H9 (cell line): ENCODE data around the gene ARL16. TPM values are rescaled to one million over a fixed set of nuclear protein-coding genes. Genes with fewer than 3 reads are reported as not detected.

ENCODE experiments used
- DNase-seq: peaks from one replicate; pipeline ENCODE4 v3.0.0-alpha.2; 2017
- H2AFZ ChIP-seq: one replicate; pipeline ENCODE4 v1.6.1; 2013; ENCODE audit warnings: mild to moderate bottlenecking, low read length, control low read depth, moderate library complexity
- H2AK5ac ChIP-seq: 2 replicates; pipeline ENCODE4 v1.6.1; 2013; ENCODE audit warnings: low read length, control low read depth, mixed read lengths; ENCODE audit not compliant: insufficient read length
- H2BK120ac ChIP-seq: one replicate; pipeline ENCODE4 v1.6.1; 2013; ENCODE audit warnings: low read depth, mild to moderate bottlenecking, low read length, control low read depth, inconsistent platforms; ENCODE audit not compliant: poor library complexity, severe bottlenecking
- H2BK12ac ChIP-seq: 2 replicates; pipeline ENCODE4 v1.6.1; 2013; ENCODE audit warnings: low read length, control low read depth, mixed read lengths, low read depth; ENCODE audit not compliant: insufficient read length
- H2BK15ac ChIP-seq: 2 replicates; pipeline ENCODE4 v1.6.1; 2013; ENCODE audit warnings: low read depth, low read length, control low read depth
- H2BK20ac ChIP-seq: one replicate; pipeline ENCODE4 v1.6.1; 2013; ENCODE audit warnings: low read depth, mild to moderate bottlenecking, low read length, control low read depth, inconsistent platforms; ENCODE audit not compliant: poor library complexity, severe bottlenecking
- H2BK5ac ChIP-seq: 2 replicates; pipeline ENCODE4 v1.6.1; 2013; ENCODE audit warnings: low read length, control low read depth, mixed read lengths; ENCODE audit not compliant: insufficient read length
- H3K14ac ChIP-seq: 2 replicates; pipeline ENCODE4 v1.6.1; 2013; ENCODE audit warnings: low read length, control low read depth; ENCODE audit not compliant: insufficient read depth
- H3K18ac ChIP-seq: 2 replicates; pipeline ENCODE4 v1.6.1; 2013; ENCODE audit warnings: low read depth, mild to moderate bottlenecking, mixed read lengths, low read length, control low read depth; ENCODE audit not compliant: insufficient read length
- H3K23ac ChIP-seq: 2 replicates; pipeline ENCODE4 v1.6.1; 2013; ENCODE audit warnings: low read length, control low read depth, mixed read lengths, low read depth; ENCODE audit not compliant: insufficient read length
- H3K23me2 ChIP-seq: 2 replicates; pipeline ENCODE4 v1.6.1; 2013; ENCODE audit warnings: low read depth, mild to moderate bottlenecking, mixed read lengths, low read length, control low read depth; ENCODE audit not compliant: insufficient read length, poor library complexity, severe bottlenecking
- H3K27ac ChIP-seq: 2 replicates; pipeline ENCODE4 v1.5.1; 2013; ENCODE audit warnings: low read length, control low read depth, mixed read lengths, low read depth; ENCODE audit not compliant: insufficient read length
- H3K27me3 ChIP-seq: 2 replicates; pipeline ENCODE4 v1.6.1; 2013; ENCODE audit warnings: low read length, control low read depth, inconsistent platforms; ENCODE audit not compliant: insufficient read depth
- H3K4ac ChIP-seq: 2 replicates; pipeline ENCODE4 v1.6.1; 2013; ENCODE audit warnings: low read depth, mild to moderate bottlenecking, control low read depth, inconsistent platforms, low read length, moderate library complexity
- H3K4me1 ChIP-seq: 2 replicates; pipeline ENCODE4 v1.6.1; 2013; ENCODE audit warnings: low read length, control low read depth, inconsistent platforms; ENCODE audit not compliant: insufficient read depth
- H3K4me2 ChIP-seq: 2 replicates; pipeline ENCODE4 v1.6.1; 2013; ENCODE audit warnings: low read length, control low read depth, mixed read lengths; ENCODE audit not compliant: insufficient read length, insufficient read depth
- H3K56ac ChIP-seq: 2 replicates; pipeline ENCODE4 v1.6.1; 2013; ENCODE audit warnings: low read depth, mild to moderate bottlenecking, mixed read lengths, low read length, control low read depth; ENCODE audit not compliant: insufficient read length
- H3K79me1 ChIP-seq: 2 replicates; pipeline ENCODE4 v1.6.1; 2013; ENCODE audit warnings: low read depth, mild to moderate bottlenecking, moderate library complexity, low read length, control low read depth, inconsistent platforms; ENCODE audit not compliant: insufficient read depth, poor library complexity, severe bottlenecking
- H3K79me2 ChIP-seq: 2 replicates; pipeline ENCODE4 v1.6.1; 2013; ENCODE audit warnings: low read length, control low read depth, inconsistent platforms; ENCODE audit not compliant: insufficient read depth
- H3K9ac ChIP-seq: 2 replicates; pipeline ENCODE4 v1.6.1; 2013; ENCODE audit warnings: low read length, control low read depth, mixed read lengths; ENCODE audit not compliant: insufficient read length; ENCODE audit errors: extremely low read depth
- H3K9me3 ChIP-seq: one replicate; pipeline ENCODE4 v1.6.1; 2013; ENCODE audit warnings: low read depth, low read length, inconsistent platforms; ENCODE audit not compliant: control insufficient read depth
- H3T11ph ChIP-seq: one replicate; pipeline ENCODE4 v1.6.1; 2013; ENCODE audit warnings: mild to moderate bottlenecking, low read length, control low read depth, inconsistent platforms
- H4K20me1 ChIP-seq: one replicate; pipeline ENCODE4 v1.6.1; 2013; ENCODE audit not compliant: control insufficient read depth, insufficient read length, insufficient read depth
- H4K5ac ChIP-seq: 2 replicates; pipeline ENCODE4 v1.6.1; 2013; ENCODE audit warnings: low read depth, mild to moderate bottlenecking, mixed read lengths, low read length, control low read depth; ENCODE audit not compliant: insufficient read length
- H4K8ac ChIP-seq: replicated peaks from 2 replicates; pipeline ENCODE4 v1.6.1; 2013; ENCODE audit warnings: low read length, control low read depth, mixed read lengths, low read depth; ENCODE audit not compliant: insufficient read length
- H4K91ac ChIP-seq: 2 replicates; pipeline ENCODE4 v1.6.1; 2013; ENCODE audit warnings: low read depth, mild to moderate bottlenecking, moderate library complexity, mixed read lengths, low read length, control low read depth; ENCODE audit not compliant: insufficient read length
- H3K27ac Mint-ChIP-seq, 3 experiments: 2 replicates in 2 of 3; 3 replicates in 1 of 3; pipeline ENCODE4 v1.8.0; 2020 to 2021; ENCODE audit warnings: mixed read lengths in 3 of 3, mild to moderate bottlenecking in 1 of 3, moderate library complexity in 1 of 3
- H3K27me3 Mint-ChIP-seq: 2 replicates; pipeline ENCODE4 v1.8.0; 2021; ENCODE audit warnings: low read depth, mild to moderate bottlenecking, moderate library complexity, mixed read lengths
- H3K36me3 Mint-ChIP-seq, 3 experiments: 2 replicates in 2 of 3; 3 replicates in 1 of 3; pipeline ENCODE4 v1.8.0; 2020 to 2021; ENCODE audit warnings: low read depth in 3 of 3, mixed read lengths in 3 of 3; ENCODE audit not compliant: insufficient read depth in 1 of 3
- H3K4me1 Mint-ChIP-seq, 2 experiments: 2 replicates each; pipeline ENCODE4 v1.8.0; 2020; ENCODE audit warnings: mixed read lengths in 2 of 2
- H3K4me3 Mint-ChIP-seq, 2 experiments: 2 replicates in 1 of 2; 3 replicates in 1 of 2; pipeline ENCODE4 v1.8.0; 2020 to 2021; ENCODE audit warnings: mild to moderate bottlenecking in 2 of 2, mixed read lengths in 2 of 2, moderate library complexity in 1 of 2
- H3K9me3 Mint-ChIP-seq, 2 experiments: 2 replicates in 1 of 2; 3 replicates in 1 of 2; pipeline ENCODE4 v1.8.0; 2020; ENCODE audit warnings: mild to moderate bottlenecking in 2 of 2, mixed read lengths in 2 of 2, moderate library complexity in 1 of 2
- CTCF ChIP-seq: fragments of 200-600 bp; sonication (generic); conservative IDR thresholded peaks from 3 replicates; pipeline ENCODE4 v1.8.0; 2021; ENCODE audit warnings: antibody characterized with exemption, mild to moderate bottlenecking
- WGBS: extraction: QIAGEN DNeasy Blood & Tissue Kit; methylation state at CpG from one replicate; pipeline ENCODE4 v1.1.7; 2013; ENCODE audit warnings: missing lambda C conversion rate, low lambda C conversion rate, mixed read lengths; ENCODE audit not compliant: insufficient read length; ENCODE audit errors: extremely low coverage; 5-methylcytosine and 5-hydroxymethylcytosine counted together
- total RNA-seq: library from RNA; stranded (reverse); gene quantifications from 2 replicates; pipeline ENCODE4 v1.2.1, GENCODE V29; 2021

ARL16 gene
- total RNA-seq, 1 experiment from 2014 or later: 58.6 TPM

DNA sequence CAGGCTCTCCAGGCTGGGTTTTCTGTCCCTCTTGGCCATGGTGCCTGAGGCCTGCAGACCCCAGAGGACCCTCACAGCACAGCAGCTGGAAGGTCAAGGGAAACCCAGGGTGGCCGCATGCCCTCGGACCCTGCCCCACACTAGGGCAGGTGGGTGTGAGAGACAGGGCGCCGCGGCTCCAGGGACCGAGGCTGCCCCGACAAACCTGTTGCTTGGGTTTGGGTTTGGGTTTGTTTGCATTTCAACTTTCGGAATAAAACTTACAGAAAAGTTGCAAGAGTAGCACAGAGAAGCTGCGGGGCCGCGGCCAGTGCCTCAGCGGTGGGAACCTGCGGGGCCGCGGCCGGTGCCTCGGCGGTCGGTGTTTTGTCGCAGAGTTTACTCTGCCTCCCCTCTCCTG lies 8.0 kb upstream of the ARL16 start:
- Mint-ChIP-seq H3K36me3 (peaks cover 33 to 72% (median 62%) of the 10 kb centered on the region in 3 experiments), H3K9me3 (no peaks in the 10 kb centered on the region), H3K4me3 (no peak overlapping the region; a peak in 1 of 5 replicates), H3K27me3 (no peaks in the 10 kb centered on the region), H3K27ac (no peak overlapping the region), H3K4me1 (no peaks in the 10 kb centered on the region)
- no peak overlapping the region for H2AFZ ChIP-seq
- no peaks in the 10 kb centered on the region for H4K20me1 ChIP-seq
- H3K4me1 ChIP-seq: no peaks in the 10 kb centered on the region
- no peak overlapping the region for H3K23ac ChIP-seq
- H2BK12ac ChIP-seq: no peak overlapping the region
- no peak overlapping the region for H2BK5ac ChIP-seq
- H3K56ac ChIP-seq: no peak overlapping the region
- no peak overlapping the region for H2AK5ac ChIP-seq
- no peak overlapping the region for H4K91ac ChIP-seq
- H3K79me1 ChIP-seq: no peaks in the 10 kb centered on the region
- WGBS: no CpG with 5 or more reads among the region's 20 CpGs
- H3K27me3 ChIP-seq: no peaks in the 10 kb centered on the region
- no peak overlapping the region for H4K8ac ChIP-seq
- H3T11ph ChIP-seq: no peak overlapping the region
- H3K18ac ChIP-seq: no peak overlapping the region
- no peak overlapping the region for H3K9ac ChIP-seq
- no peaks in the 10 kb centered on the region for H3K9me3 ChIP-seq
- H3K4me2 ChIP-seq: no peak overlapping the region
- no peak overlapping the region for H3K14ac ChIP-seq
- H2BK15ac ChIP-seq: no peak overlapping the region
- H4K5ac ChIP-seq: no peak overlapping the region
- no peak overlapping the region for H2BK120ac ChIP-seq
- peaks cover 2% of the 10 kb centered on the region; the same call in 1 of the 2 replicates for H3K79me2 ChIP-seq
- TF ChIP-seq CTCF: no peak
- DNase-seq: no peak
- no peak overlapping the region for H3K27ac ChIP-seq
- no peak overlapping the region for H2BK20ac ChIP-seq
- no peak overlapping the region for H3K4ac ChIP-seq
- H3K23me2 ChIP-seq: no peaks in the 10 kb centered on the region
